GM10847 (cell line): ENCODE results near the gene STK10.
A peak's percentile ranks its signal among the peaks of the same experiment; 100 is the strongest.

Source experiments
- POLR2A ChIP-seq: IDR thresholded peaks from 2 replicates; pipeline ENCODE4 v1.6.1; 2011; ENCODE audit not compliant: insufficient read length; ENCODE audit errors: extremely low read depth

Gene STK10

DNA sequence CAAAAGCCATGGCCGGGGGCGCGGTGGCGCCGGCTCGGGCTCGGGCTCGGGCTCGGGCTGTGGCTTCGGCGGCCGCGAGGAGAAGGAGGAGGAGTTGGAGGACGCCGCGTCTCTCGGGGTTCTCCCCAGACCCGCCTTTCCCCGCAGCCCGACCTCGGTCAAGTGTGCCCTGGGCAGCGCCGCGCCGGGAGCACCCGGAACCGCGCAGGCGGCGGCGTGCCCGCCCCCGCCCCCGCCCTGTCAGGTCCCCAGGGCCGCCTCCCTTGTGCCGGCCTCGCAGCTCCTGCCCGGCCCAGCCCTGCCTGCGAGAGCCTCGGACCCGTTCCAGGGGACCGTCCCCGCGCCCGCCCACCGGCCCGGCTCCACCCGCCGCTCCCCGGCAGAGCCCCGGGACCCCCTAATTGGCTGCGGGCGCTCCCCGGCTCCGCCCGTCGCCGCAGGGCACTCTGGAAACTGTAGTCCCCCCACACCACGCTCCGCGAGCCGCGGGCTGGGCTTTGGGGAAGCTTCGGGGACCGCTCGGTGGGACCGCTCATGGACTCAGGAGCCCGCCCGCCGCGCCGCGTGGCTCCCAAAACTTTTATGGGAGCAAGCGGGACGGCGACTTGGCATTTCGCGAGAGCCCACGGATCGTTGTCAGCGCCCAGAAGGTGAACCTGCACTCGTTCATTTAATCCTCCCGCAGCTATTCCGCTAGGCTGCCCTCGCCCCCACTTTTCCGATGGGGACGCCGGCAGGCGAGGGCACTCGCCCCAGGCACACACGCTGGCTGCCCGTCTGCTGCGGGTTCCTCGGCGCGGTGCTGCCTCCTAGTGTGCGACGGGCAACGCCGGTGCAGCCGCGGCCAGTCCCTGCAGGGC, at the start of gene STK10:
TSS of gene STK10 (minus strand) at position 192 of the 860 bp plus-strand sequence. CDS start at position 10, 182 bp downstream.
- TF ChIP-seq POLR2A = peak; percentile 33

DNA sequence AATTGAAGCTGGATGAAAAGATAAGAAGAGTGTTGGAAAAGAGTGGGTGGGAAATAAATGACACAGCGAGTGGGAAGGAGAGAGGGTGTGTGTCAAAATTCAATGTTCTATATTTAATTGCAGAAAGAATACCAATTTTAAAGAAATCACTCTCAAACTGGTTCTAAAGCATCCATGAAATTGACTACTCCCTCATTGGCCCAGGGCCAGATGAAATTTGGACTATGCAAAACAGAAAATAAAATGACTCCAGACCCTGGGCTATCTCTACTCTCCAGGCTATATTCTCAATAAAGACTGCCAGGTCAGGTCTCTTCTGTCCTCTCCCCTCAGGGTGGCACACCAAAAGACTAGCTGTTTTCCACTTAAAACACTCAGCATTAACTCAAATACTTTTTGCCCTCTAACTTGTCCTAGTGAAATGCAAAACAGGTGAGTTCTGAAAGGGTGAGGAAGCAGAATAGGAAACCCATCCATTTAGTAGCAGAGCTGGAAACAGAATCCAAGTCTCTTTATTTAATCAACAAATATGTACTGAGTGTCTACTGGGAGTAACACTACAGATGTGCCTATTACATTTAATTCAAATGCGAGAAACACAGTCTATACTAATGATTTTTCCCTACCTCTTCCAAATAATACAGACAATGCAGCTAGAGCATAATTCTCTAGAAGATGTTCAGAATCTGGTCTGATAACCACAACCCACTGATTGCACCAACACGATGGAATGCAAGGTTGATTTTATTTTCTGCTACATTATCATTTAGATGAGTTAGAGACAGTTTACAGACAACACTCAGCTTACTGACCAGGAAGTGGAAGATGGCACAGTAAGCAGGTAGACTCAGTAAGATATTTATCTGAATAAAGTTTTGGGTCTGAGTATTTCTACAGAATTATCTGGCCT, 48.1 kb upstream of the STK10 start:
- TF ChIP-seq POLR2A = no peak

DNA sequence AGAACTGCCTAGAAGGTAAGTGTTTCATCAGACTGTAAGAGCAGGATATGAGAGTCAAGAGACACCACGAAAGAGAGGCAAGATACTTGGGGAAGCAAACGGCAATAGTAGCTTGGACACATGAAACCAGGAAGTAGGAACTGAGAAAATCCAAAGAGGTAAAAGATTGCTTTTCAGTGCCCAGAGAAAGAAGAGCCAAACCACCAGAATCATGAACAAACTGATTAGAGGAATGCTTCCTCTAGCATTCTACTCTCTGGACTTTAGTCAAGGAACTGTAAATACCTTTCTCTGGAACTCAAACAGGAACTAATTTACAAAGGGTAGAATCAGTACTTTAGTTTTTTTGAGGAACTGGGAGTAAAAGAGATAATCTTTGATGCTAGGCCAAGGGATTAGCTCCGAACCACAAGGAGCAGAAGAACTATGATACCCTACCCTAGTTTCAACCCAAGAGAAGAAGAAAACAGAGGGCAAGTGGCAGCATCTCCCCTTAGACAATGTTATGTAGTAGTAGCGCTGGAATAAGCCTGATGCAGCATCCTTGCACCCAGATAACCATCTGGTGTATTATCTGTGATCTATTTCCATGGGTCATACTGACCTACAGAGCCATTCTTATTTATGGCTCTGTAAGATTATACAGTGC, 47.2 kb upstream of the STK10 start:
- no peak for TF ChIP-seq POLR2A

DNA sequence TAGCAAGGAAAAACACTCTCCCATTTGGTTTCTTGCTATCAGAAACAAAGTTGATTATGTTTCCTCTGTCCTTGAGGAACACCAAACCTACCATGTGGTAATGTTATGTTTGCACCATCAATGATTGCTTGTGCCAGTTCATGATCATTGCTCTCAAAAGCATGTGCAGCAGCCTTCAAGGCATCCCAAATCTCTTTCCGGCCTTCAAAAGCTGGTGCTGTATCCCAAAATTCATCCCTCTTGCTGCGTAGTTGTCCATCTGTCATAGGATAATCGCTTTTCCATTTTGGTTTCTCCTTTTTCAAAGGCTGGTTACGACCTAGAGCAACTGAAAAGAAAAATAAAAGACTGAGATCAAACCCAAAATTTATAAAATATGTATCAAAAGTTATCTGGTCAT, 46.0 kb upstream of the STK10 start:
- no peak for TF ChIP-seq POLR2A

DNA sequence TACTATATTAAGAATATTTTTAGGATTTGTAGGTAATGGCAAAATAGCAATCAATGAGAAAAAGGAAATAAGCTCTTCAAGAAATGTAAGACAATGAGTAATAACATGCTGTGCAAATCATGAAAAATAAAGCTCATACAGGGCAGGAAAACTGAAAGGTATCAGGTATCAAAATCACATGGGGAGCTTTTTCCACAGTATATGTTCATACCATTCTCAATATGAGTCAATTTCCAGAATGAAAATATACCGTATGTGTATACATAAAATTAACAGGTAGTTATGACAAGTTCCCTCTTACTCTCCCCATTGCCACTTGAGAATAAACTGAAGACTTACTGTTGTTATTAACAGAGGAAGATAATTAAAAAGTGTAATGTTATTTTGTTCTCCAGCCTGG, 41.9 kb upstream of the STK10 start:
- TF ChIP-seq POLR2A = no peak

DNA sequence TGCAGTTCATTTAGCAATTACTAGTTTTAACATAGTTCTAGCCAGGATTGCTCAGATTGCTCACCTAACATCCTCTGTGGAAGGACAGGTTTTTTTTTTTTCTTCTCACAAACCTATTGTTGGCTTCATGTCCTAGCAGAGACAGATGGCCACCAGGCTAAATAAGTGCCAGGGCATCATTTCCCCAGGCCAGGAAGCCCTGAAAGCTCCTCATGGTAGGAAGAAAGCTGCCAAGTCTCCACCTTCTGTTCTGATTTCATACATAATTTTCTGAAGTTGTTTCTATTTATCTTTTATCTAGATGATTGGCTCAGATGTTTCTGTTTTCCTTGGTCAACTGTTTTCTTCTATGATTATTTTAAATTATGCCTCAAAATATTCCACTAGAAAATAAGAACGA, 37.0 kb upstream of the STK10 start:
- no peak for TF ChIP-seq POLR2A

DNA sequence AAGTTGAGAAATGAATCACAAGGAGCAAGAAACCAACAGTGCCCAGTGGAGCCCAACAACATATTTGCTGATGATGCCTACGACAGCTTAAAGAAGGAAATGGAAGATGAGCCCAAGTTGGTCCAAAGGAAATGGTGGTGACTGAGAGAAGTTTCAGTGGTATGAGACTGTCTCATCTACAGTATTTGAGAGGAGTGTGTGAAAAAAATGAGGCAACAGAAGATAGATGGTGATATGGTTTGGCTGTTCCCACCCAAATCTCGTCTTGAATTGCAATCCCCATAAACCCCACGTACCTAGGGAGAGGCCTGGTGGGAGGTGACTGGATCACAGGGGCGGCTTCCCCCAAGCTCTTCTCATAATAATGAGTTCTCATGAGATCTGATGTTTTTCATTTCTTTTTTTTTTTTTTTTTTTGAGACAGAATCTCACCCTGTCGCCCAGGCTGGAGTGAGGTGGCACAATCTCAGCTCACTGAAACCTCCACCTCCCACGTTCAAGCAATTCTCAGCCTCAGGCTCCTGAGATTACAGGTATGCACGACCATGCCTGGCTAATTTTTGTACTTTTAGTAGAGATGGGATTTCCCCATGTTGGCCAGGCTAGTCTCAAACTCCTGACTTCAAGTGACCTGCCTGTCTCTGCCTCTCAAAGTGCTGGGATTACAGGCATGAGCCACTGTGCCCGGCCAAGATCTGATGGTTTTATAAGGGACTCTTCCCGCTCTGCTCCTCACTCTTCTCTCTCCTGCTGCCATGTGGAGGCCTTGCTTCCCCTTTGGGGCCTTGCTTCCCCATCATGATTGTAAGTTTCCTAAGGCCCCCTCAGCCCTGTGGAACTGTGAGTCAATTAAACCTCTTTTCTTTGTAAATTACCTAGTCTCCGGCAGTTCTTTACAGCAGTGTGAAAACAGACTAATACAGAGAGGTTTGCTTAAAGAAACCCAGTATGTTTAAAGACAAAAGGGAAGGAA, 36.2 kb upstream of the STK10 start:
- TF ChIP-seq POLR2A = no peak

DNA sequence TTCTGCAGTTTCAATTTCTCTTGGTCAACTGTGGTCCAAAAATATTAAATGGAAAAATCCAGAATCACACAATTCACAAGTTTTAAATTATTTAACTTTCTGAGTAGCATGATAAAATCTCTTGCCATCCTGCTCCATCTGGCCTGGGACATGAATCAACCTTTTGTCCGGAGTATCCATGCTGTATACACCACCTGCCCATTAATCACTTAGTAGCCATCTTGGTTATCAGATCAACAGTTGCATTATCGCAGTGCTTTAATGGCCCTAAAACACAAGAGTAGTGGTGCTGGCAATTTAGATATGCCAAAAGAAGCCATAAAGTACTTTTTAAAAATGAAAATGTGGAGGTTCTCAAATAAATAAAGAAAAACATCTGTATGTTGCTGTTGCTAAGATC, 31.3 kb upstream of the STK10 start:
- no peak for TF ChIP-seq POLR2A

DNA sequence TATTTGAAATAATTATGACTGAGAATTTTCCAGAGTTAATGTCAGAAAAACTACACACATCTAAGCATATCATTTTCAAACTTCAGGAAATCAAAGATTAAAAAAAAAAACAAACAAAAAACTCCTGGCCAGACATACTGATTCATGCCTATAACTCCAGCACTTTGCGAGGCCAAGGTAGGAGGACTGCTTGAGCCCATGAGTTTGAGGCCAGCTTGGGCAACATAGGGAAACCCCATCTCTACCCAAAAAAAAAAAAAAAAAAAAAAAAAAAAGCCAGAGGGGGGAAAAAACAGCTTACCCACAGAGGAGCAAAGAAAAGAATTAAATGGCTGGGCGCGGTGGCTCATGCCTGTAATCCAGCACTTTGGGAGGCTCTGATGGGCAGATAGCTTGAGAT, 28.3 kb upstream of the STK10 start:
- no peak for TF ChIP-seq POLR2A

DNA sequence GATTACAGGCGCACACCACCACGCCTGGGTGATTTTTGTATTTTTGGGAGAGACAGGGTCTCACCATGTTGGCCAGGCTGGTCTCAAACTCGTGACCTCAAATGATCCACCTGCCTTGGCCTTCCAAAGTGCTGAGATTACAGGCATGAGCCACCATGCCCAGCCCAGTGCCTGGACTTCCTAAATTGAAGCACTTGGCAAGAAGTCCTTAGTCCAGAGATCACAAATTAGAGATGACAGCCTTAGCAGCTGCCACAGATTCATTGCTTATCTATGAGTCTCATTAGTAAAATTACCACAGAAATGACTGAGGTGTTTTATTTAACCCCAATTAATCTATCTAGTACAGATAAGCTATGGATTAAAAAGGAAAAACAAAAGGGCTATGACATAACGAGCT, 25.1 kb upstream of the STK10 start:
- no peak for TF ChIP-seq POLR2A

DNA sequence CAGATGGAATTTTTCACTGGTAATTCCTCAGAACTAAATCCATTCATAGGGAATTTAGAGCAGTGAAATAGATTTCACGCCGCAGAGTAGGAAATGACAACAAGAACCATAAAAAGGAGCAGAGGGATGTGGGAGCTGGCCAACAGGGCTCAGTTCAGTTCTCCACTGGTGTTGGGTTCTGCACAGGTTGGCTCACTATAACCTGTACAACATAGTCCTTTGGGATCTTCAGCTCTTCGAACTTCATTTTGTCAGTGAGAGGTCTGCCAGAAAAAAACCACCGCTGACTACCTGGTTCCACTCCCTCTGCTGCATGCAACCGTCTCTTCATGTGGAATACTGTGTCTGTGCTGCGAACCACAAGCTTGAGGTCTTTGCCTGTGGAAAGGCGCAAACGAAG, 23.7 kb upstream of the STK10 start:
- no peak for TF ChIP-seq POLR2A

DNA sequence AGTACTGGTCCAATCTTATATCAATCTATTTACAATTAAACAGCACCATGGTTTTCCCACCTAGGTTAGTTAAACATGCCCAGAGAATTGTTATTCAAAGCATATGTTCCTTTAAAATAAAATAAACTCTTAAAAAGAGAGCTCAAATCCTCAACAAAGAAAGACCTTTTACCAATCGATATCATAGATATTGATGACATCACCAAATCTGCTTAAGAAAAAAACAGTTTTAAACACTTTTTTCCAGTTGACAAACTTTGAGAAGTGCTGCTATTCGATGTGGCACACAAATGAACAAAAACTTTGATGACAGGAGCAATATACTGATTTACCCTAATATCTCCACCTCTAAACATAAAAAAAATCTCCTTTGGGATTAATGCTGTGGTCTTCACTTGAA, 21.7 kb upstream of the STK10 start:
- TF ChIP-seq POLR2A = no peak

DNA sequence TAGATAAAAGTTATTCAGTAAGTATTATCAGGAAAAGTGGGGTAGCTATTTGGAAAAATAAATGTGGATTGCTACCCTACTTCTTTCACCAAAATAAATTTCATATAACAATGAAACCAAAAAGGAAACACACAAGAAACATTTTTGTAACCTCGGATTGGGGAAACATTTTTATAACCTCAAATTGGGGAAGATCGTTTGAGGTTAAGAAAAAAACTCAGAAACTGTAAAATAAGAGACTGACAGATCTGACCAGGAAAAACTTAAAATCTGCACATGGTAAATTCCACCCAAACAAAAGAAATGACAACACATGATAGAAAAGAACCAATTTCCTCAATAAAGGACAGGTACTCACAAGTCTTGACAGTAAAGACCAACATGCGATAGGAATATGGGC, 19.5 kb upstream of the STK10 start:
- no peak for TF ChIP-seq POLR2A

DNA sequence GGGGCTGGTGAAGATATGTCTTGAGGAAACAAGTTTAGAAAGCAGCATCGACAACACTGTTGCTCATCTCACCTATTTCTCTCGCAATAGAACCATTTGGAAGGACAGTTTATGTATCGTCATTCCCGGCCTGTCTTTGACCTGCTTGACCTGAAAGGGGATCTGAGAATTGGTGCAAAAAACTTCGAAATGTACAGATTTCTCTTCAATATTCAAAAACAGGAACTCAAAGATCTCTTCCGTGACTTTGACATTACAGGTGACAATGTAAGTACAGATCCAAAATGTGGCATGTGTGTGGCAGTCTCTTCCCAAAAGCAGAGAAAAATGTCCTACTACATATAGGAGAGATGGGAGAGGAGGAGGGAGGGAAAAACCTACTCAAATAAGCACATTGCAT, 12.5 kb upstream of the STK10 start:
- TF ChIP-seq POLR2A = no peak
